ENCODE results near the gene AUTS2.

DNA sequence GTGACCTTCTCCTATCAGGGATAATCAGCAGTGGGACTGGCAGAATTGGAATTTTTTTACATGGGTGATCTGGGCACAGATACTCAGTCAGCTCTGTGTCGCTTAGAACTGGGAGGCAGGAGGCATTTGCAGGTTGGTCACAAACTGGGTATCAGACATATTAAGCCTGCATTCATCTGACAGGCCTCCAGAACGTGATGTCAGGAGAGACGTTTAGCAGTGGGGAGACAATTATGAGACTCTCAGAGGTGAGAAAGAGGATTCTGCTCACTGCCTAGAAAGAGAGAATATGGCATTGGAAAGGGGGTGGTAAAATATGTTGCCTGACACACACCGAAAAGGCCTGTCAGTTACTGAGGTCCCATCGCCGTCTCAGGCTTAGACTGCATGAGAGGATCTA, 816.1 kb downstream of the AUTS2 start:
- TF ChIP-seq, protein P1, sequence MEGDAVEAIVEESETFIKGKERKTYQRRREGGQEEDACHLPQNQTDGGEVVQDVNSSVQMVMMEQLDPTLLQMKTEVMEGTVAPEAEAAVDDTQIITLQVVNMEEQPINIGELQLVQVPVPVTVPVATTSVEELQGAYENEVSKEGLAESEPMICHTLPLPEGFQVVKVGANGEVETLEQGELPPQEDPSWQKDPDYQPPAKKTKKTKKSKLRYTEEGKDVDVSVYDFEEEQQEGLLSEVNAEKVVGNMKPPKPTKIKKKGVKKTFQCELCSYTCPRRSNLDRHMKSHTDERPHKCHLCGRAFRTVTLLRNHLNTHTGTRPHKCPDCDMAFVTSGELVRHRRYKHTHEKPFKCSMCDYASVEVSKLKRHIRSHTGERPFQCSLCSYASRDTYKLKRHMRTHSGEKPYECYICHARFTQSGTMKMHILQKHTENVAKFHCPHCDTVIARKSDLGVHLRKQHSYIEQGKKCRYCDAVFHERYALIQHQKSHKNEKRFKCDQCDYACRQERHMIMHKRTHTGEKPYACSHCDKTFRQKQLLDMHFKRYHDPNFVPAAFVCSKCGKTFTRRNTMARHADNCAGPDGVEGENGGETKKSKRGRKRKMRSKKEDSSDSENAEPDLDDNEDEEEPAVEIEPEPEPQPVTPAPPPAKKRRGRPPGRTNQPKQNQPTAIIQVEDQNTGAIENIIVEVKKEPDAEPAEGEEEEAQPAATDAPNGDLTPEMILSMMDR (IDR thresholded peaks at IDR 0.05): no peak
- TF ChIP-seq SIN3A (IDR thresholded peaks at IDR 0.05; ENCODE audit: borderline replicate concordance, insufficient read depth, low read depth, low read length): no peak

Measured in Panc1 (cell line).